ENCODE measurements around the gene ZEB2. TPM values are rescaled to one million over a fixed set of nuclear protein-coding genes. Genes with fewer than 3 reads are reported as not detected.

ZEB2 gene
- total and polyA plus RNA-seq, 2 of the 8 experiments (the other 6 are each of a cell fraction or from before 2014, with no cell fraction given) = 0.38 TPM; not detected in 1

- no peak overlapping the region for H4K91ac ChIP-seq (replicated peaks; ENCODE audit: insufficient read length, low read length)
- no peaks in the 10 kb centered on the region for H3K79me1 ChIP-seq (ENCODE audit: low read depth, low read length)
- no peak overlapping the region for H3K4ac ChIP-seq (replicated peaks; ENCODE audit: insufficient read length, low read depth, low read length)
- H3K23ac ChIP-seq (ENCODE audit: insufficient read length) = no peak overlapping the region
- POLR2A ChIA-PET (ENCODE audit: partially characterized antibody) = no interaction called here
- H3K56ac ChIP-seq (replicated peaks; ENCODE audit: insufficient read length, low read depth, low read length) = no peak overlapping the region
- H4K8ac ChIP-seq (ENCODE audit: extremely low read depth, insufficient read depth, low read length) = no peak overlapping the region
- H2BK120ac ChIP-seq (replicated peaks; ENCODE audit: low read depth, low read length) = no peak overlapping the region
- no peaks in the 10 kb centered on the region for H3K27me3 ChIP-seq (replicated peaks in 1 of 4; ENCODE audit: control insufficient read depth in 3 of 4, extremely low read depth in 1 of 4, insufficient read depth in 3 of 4, low read length in 3 of 4)
- H3K23me2 ChIP-seq (ENCODE audit: low read depth, low read length) = peaks cover 2% of the 10 kb centered on the region; the same call in 1 of the 2 replicates
- no peak overlapping the region for H2BK15ac ChIP-seq (ENCODE audit: low read length)
- no peaks in the 10 kb centered on the region for H3K36me3 ChIP-seq (ENCODE audit: control insufficient read depth in 2 of 4, insufficient read depth in 4 of 4, low read length in 3 of 4)
- no peak overlapping the region for H2AFZ ChIP-seq (ENCODE audit: low read length)
- FAIRE-seq = no peak
- 89% methylated on average over 5 of the region's 5 CpGs; no CpG with 5 or more reads in 1 of the 2 experiments for WGBS, 2 experiments (ENCODE audit: extremely low coverage in 1 of 2, insufficient coverage in 1 of 2, insufficient read length in 1 of 2, insufficient replicate concordance in 2 of 2, low coverage in 1 of 2, low lambda C conversion rate in 2 of 2, missing lambda C conversion rate in 1 of 2)
- no peak overlapping the region for H2BK12ac ChIP-seq (ENCODE audit: low read depth, low read length)
- no peak overlapping the region for H3K4me3 ChIP-seq (ENCODE audit: extremely low read depth in 1 of 4, insufficient read depth in 2 of 4, low read depth in 3 of 4, low read length in 4 of 4)
- H3K9ac ChIP-seq (replicated peaks in 1 of 4; ENCODE audit: extremely low read depth in 1 of 4, low read depth in 3 of 4, low read length in 3 of 4) = no peak overlapping the region
- H2BK20ac ChIP-seq (ENCODE audit: low read length) = no peak overlapping the region
- H3K9me3 ChIP-seq (ENCODE audit: insufficient read depth in 2 of 2, low read depth in 1 of 2, low read length in 1 of 2) = no peaks in the 10 kb centered on the region
- H3K18ac ChIP-seq (ENCODE audit: extremely low read depth, low read length) = no peak overlapping the region
- CTCF ChIA-PET (ENCODE audit: partially characterized antibody) = interaction anchor here (1.2 kb wide), 1 partner anchor 11 kb away, joined by 3 read pairs; no protein-coding TSS in a partner anchor
- no peaks in the 10 kb centered on the region for H3K79me2 ChIP-seq (ENCODE audit: control insufficient read depth in 1 of 2, insufficient read depth in 2 of 2, low read length in 2 of 2)
- no peak overlapping the region for H2AK5ac ChIP-seq (ENCODE audit: low read depth, low read length)
- no peak overlapping the region for H3K27ac ChIP-seq (ENCODE audit: low read depth, low read length)
- peaks cover 0 to 4% (median 0%) of the 10 kb centered on the region in 4 experiments; a peak in 2 of 7 replicates for H3K4me1 ChIP-seq (replicated peaks in 1 of 4; ENCODE audit: control insufficient read depth in 3 of 4, insufficient read depth in 4 of 4, low read length in 3 of 4)
- no peak overlapping the region for H4K5ac ChIP-seq (ENCODE audit: insufficient read length, low read depth, low read length)
- no peaks in the 10 kb centered on the region for H4K20me1 ChIP-seq (replicated peaks in 1 of 2; ENCODE audit: control insufficient read depth in 1 of 2, insufficient read depth in 2 of 2, low read length in 2 of 2)
- H2BK5ac ChIP-seq (ENCODE audit: low read depth, low read length) = no peak overlapping the region
- no peak overlapping the region for H3K4me2 ChIP-seq (ENCODE audit: insufficient read depth in 1 of 2, low read depth in 2 of 2, low read length in 2 of 2)
- DNase-seq (ENCODE audit: low read depth in 1 of 2, low spot score in 2 of 2) = no peak
- no peak overlapping the region for H3K14ac ChIP-seq (ENCODE audit: insufficient read length)
- TF ChIP-seq POU5F1 (IDR thresholded peaks at IDR 0.05; ENCODE audit: low read depth, low read length) = no peak
- TF ChIP-seq SP2 (IDR thresholded peaks at IDR 0.05; ENCODE audit: low read length) = no peak
- TF ChIP-seq CTBP2 (IDR thresholded peaks at IDR 0.05; ENCODE audit: borderline replicate concordance, insufficient read depth, insufficient read length, low read length) = no peak
- no peak for TF ChIP-seq ZNF274 (IDR thresholded peaks at IDR 0.05; ENCODE audit: borderline replicate concordance, extremely low read depth, low read length)
- no peak for TF ChIP-seq CTCF (IDR thresholded peaks at IDR 0.05; ENCODE audit: control extremely low read depth in 1 of 3, insufficient read depth in 1 of 3, low read depth in 1 of 3, low read length in 3 of 3)
- no peak for TF ChIP-seq TBP (IDR thresholded peaks at IDR 0.05; ENCODE audit: low read depth, low read length)
- TF ChIP-seq ATF2 (IDR thresholded peaks at IDR 0.05; ENCODE audit: low read length) = no peak
- TF ChIP-seq TAF1 (IDR thresholded peaks at IDR 0.05; ENCODE audit: low read depth, low read length) = no peak
Observed at GRCh38 chr2:144405982-144406788, 113.7 kb downstream of the ZEB2 start.
